Rectal smooth muscle tissue (tissue), 1 donor: ENCODE results near the gene SAMD3.
"Not testable (repeated sequence)": the region's sequence is repeated elsewhere in the genome, so short reads cannot be mapped to it uniquely, and the experiment has no call there.

Source experiments
- H3K27ac ChIP-seq: one replicate; pipeline ENCODE4 v1.7.0; 2013; ENCODE audit warnings: low read depth, low read length, inconsistent platforms
- H3K27me3 ChIP-seq: one replicate; pipeline ENCODE4 v1.7.0; 2013; ENCODE audit warnings: low read length; ENCODE audit not compliant: control insufficient read depth, insufficient read depth
- H3K36me3 ChIP-seq: one replicate; pipeline ENCODE4 v1.7.0; 2013; ENCODE audit warnings: low read length; ENCODE audit not compliant: control insufficient read depth, insufficient read depth
- H3K4me1 ChIP-seq: one replicate; pipeline ENCODE4 v1.7.0; 2013; ENCODE audit warnings: low read length; ENCODE audit not compliant: control insufficient read depth, insufficient read depth
- H3K4me3 ChIP-seq: one replicate; pipeline ENCODE4 v1.7.0; 2013; ENCODE audit warnings: low read length
- H3K9ac ChIP-seq: one replicate; pipeline ENCODE4 v1.7.0; 2013; ENCODE audit warnings: low read length

SAMD3 gene

DNA sequence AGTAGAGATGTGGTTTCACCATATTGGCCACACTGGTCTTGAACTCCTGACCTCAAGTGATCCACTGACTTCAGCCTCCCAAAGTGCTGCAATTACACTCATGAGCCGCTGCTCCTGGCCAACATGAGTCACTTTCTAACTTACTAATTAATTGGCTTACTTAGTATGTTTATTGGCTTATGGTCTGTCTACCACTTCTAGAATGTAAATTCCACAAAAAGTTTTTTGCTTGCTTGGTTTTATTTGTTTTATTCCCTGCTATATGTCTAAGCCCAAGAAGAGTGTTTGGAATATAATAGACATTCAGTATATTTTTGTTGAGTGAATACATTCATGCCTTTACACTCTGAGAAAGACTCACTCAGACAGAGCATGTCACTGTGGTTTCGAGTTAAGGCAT is 86.0 kb downstream of the SAMD3 start:
- Histone ChIP-seq H3K36me3 (no peaks in the 10 kb centered on the region), H3K4me3 (no peak overlapping the region), H3K9ac (no peak overlapping the region), H3K27me3 (no peaks in the 10 kb centered on the region), H3K27ac (no peak overlapping the region), H3K4me1 (no peaks in the 10 kb centered on the region)

DNA sequence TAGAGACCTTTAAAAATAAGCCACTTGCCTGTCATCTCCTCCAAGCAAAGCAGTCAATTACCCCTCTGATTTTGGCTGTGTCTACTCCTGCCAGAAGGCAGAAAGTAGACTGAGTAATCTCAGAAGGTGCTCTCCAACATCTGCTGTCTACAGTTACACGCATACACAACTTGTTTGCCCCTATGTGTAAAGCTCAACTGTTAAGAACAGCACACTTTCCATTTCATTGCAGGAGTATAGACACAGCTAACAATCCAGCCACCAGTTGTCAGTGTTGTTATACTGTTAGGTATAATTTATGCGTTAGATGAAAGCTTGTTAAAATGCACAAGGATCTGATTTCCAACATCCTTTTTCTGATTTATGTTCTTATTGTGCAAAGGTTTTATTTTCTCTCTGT is 88.2 kb downstream of the SAMD3 start:
- no peaks in the 10 kb centered on the region for H3K36me3 ChIP-seq
- no peak overlapping the region for H3K9ac ChIP-seq
- no peak overlapping the region for H3K4me3 ChIP-seq

DNA sequence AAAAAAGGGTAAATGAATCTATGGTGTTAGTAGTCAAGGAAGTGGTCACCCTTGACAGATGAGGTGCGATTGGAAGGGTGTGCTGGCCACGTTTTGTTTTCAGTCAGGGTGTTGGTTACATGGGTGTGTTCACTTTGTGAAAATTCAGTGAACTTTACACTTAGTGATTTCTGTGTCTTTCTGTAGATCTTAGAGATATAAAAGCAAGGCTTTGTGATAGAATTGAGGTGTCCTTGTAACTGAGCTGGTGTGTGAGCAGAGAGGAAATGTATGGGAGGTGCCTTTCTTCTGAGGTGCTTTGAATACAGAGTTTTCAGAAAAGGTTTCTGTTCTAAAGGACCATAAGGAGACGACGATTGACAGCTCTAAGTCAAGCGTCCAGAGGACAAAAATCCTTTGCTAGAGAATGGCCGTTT is 90.5 kb downstream of the SAMD3 start:
- no peak overlapping the region for H3K4me3 ChIP-seq
- no peak overlapping the region for H3K9ac ChIP-seq
- H3K27me3 ChIP-seq = no peaks in the 10 kb centered on the region
- no peaks in the 10 kb centered on the region for H3K4me1 ChIP-seq
- no peak overlapping the region for H3K27ac ChIP-seq
- H3K36me3 ChIP-seq = no peaks in the 10 kb centered on the region

More for the DNA sequence above, 88.2 kb downstream of the SAMD3 start:
- Histone ChIP-seq H3K4me1 (no peaks in the 10 kb centered on the region), H3K27ac (no peak overlapping the region), H3K27me3 (no peaks in the 10 kb centered on the region)

DNA sequence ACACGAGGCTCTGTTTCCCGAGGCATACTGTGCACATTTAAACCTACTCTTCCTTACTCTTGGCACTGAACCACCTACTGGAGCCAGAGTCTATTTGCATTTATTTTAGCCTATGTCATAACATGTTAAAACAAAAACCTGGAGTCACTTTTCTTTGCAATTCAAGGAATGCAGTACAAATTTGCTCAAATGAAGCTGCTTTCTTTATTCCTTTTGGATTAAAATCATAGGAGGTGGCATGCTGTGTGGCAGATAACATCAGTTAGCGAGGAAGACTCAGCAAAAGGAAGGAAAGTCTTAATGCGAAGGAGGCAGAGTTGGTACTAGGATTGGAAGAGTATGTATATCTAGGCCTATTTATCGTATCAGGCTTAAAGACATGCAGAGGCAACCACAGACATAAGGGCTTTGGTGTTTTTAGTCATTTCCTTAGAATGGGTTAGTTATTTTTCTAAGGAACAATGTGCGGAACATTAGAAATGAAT is 92.9 kb downstream of the SAMD3 start:
- H3K36me3 ChIP-seq = no peaks in the 10 kb centered on the region
- no peaks in the 10 kb centered on the region for H3K27me3 ChIP-seq
- H3K9ac ChIP-seq = no peak overlapping the region
- no peak overlapping the region for H3K27ac ChIP-seq
- H3K4me3 ChIP-seq = no peak overlapping the region
- H3K4me1 ChIP-seq = no peaks in the 10 kb centered on the region

GRCh38 chr6:130128326-130128725 is 94.4 kb downstream of the SAMD3 start:
- H3K36me3 ChIP-seq = no peaks in the 10 kb centered on the region
- no peaks in the 10 kb centered on the region for H3K27me3 ChIP-seq
- no peak overlapping the region for H3K9ac ChIP-seq
- no peak overlapping the region for H3K27ac ChIP-seq
- no peaks in the 10 kb centered on the region for H3K4me1 ChIP-seq
- H3K4me3 ChIP-seq = no peak overlapping the region

- Histone ChIP-seq H3K36me3 (no peaks in the 10 kb centered on the region), H3K4me1 (no peaks in the 10 kb centered on the region), H3K4me3 (no peak overlapping the region), H3K27ac (no peak overlapping the region), H3K27me3 (no peaks in the 10 kb centered on the region), H3K9ac (no peak overlapping the region)
Measured at GRCh38 chr6:130127195-130127594, 95.6 kb downstream of the SAMD3 start.

DNA sequence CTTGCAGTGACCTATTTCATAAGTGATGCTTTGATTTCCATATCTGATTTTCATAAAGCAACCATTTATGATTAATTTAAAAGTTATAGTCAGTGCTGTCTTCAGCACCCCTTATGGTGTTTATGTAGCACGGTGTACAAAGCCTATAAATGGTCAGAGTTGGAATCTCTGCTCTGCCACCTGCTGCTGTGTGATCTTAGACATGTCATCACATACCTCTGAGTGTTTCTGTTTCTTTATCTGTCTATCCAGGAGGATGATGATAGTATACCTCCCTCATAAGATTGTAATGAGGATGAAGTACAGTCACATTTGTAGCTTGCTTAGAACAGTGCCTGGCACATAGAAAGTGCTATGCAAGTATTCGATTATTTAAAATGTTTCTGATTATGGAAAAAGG is 100.5 kb downstream of the SAMD3 start:
- Histone ChIP-seq H3K9ac (no peak overlapping the region), H3K4me3 (no peak overlapping the region), H3K27me3 (no peaks in the 10 kb centered on the region), H3K4me1 (no peaks in the 10 kb centered on the region), H3K36me3 (no peaks in the 10 kb centered on the region), H3K27ac (no peak overlapping the region)

DNA sequence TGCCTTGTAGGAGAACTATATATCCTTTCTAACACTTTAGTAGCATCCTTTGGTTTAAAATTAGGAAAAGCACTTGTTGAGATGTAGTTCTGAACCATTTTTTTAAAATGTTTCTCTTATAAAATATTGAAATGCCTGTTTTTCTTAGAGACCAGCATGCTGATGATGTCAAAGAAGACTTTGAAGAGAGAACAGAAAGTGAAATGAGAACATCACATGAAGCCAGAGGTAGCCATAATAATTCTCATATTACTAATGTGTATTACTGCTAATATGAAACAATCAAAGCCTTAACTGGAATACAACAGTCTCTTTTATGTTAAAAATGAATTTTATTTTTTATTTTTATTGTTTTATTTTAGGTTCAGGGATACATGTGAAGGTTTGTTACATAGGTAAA is 102.0 kb downstream of the SAMD3 start:
- no peak overlapping the region for H3K9ac ChIP-seq
- no peak overlapping the region for H3K4me3 ChIP-seq
- no peaks in the 10 kb centered on the region for H3K36me3 ChIP-seq
- H3K4me1 ChIP-seq = no peaks in the 10 kb centered on the region
- H3K27ac ChIP-seq = no peak overlapping the region
- H3K27me3 ChIP-seq = no peaks in the 10 kb centered on the region

DNA sequence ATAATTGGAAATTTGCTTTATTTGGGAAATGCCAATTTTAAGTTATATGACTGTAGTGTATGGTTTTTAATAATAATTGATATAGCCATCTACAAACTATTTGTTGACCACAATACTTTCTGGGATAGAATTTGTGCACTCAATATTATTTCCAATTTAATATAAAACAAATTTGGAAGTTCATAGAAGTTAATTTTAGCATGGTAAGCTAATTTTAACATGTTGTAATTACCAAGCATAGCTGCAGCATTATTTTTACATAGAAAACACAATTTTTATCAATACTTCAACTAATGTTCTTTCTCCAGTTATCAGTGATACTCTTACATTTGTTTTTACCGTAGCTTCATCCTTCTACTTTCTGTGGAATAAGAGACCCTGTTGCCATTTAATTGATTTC is 103.5 kb downstream of the SAMD3 start:
- H3K27ac ChIP-seq = no peak overlapping the region
- H3K4me3 ChIP-seq = no peak overlapping the region
- no peak overlapping the region for H3K9ac ChIP-seq
- no peaks in the 10 kb centered on the region for H3K36me3 ChIP-seq
- H3K27me3 ChIP-seq = no peaks in the 10 kb centered on the region
- H3K4me1 ChIP-seq = no peaks in the 10 kb centered on the region

GRCh38 chr6:130118236-130118635 is 104.5 kb downstream of the SAMD3 start:
- Histone ChIP-seq H3K9ac (no peak overlapping the region), H3K27me3 (no peaks in the 10 kb centered on the region), H3K4me3 (no peak overlapping the region), H3K36me3 (no peaks in the 10 kb centered on the region), H3K4me1 (no peaks in the 10 kb centered on the region), H3K27ac (no peak overlapping the region)

DNA sequence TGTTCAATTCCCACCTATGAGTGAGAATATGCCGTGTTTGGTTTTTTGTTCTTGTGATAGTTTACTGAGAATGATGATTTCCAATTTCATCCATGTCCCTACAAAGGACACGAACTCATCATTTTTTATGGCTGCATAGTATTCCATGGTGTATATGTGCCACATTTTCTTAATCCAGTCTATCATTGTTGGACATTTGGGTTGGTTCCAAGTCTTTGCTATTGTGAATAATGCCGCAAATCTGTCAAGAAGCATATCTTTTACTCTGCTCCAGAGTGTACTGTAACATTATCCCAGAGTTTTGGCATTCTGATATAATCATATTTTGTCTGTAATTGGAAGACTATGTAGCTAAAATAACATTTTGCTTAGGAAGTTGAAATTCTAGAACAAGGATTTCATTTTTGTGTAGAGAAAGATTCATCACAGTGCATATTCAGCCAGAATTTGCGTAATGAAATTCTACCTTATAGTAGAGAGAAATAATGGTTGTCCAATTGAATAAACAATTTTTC is 105.5 kb downstream of the SAMD3 start:
- H3K4me1 ChIP-seq, H3K4me3 ChIP-seq, H3K27me3 ChIP-seq, H3K36me3 ChIP-seq, H3K9ac ChIP-seq, H3K27ac ChIP-seq: not testable (repeated sequence)

DNA sequence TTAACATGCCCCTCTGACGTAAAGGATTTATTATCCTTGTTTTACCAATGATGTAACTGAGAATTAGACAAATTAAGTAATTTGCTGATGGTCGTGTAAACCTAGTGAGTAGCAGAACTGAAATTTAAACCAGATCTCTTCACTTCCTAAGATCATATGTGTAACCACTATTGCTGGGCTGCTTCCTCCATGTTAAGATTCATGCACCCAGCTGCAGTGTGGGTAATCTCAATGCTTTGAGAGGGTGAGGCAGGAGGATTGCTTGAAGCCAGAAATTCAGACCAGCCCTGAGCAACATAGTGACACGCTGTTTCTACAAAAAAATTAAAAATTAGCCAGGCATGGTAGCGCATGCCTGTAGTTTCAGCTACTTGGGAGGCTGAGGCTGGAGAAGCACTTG is 106.5 kb downstream of the SAMD3 start:
- no peak overlapping the region for H3K27ac ChIP-seq

GRCh38 chr6:130115036-130115435 is 107.7 kb downstream of the SAMD3 start:
- Histone ChIP-seq H3K27ac (no peak overlapping the region), H3K4me1 (no peaks in the 10 kb centered on the region), H3K27me3 (no peaks in the 10 kb centered on the region), H3K36me3 (no peaks in the 10 kb centered on the region), H3K4me3 (no peak overlapping the region), H3K9ac (no peak overlapping the region)

More for the DNA sequence above, 106.5 kb downstream of the SAMD3 start:
- H3K27me3 ChIP-seq = no peaks in the 10 kb centered on the region
- H3K4me1 ChIP-seq = no peaks in the 10 kb centered on the region
- H3K36me3 ChIP-seq = no peaks in the 10 kb centered on the region
- no peak overlapping the region for H3K4me3 ChIP-seq
- H3K9ac ChIP-seq = no peak overlapping the region
